ENCODE measurements around the gene FKBP11. TPM values are rescaled to one million over a fixed set of nuclear protein-coding genes. Genes with fewer than 3 reads are reported as not detected.

The FKBP11 gene
- total RNA-seq, 1 donor: 25.0 TPM

DNA sequence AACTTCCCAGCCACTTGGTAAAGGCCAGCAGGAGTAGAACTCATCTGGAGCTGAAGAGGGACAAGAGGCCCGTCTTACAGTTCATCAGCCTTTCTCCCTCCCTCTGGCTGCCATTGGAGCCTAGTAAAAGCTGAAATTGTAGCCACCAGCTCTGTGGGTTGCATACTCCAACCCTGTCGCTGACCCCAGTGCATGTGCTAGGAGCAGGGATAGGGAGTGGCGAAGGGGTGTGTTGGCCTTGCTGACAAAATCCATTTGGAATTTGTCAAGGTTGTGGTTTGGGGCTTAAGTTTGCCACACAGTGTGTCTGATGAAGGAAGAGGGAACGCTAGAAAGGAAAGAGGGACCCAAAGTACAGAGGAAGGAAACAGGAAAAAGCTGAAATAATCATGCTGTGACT lies 36.0 kb upstream of the FKBP11 start:
- peaks cover 14% of the 10 kb centered on the region for H3K4me1 ChIP-seq (ENCODE audit: insufficient read depth, low read length)
- H3K27me3 ChIP-seq (ENCODE audit: insufficient read depth, low read length): no peaks in the 10 kb centered on the region
- H3K4me3 ChIP-seq (ENCODE audit: low read length): no peak overlapping the region
- H3K9me3 ChIP-seq (ENCODE audit: low read depth, low read length): no peaks in the 10 kb centered on the region

GRCh38 chr12:48960834-48961233 lies 35.5 kb upstream of the FKBP11 start:
- Histone ChIP-seq H3K4me1 (ENCODE audit: insufficient read depth, low read length) (peaks cover 19% of the 10 kb centered on the region), H3K27me3 (ENCODE audit: insufficient read depth, low read length) (no peaks in the 10 kb centered on the region), H3K9me3 (ENCODE audit: low read depth, low read length) (no peaks in the 10 kb centered on the region), H3K4me3 (ENCODE audit: low read length) (no peak overlapping the region)

DNA sequence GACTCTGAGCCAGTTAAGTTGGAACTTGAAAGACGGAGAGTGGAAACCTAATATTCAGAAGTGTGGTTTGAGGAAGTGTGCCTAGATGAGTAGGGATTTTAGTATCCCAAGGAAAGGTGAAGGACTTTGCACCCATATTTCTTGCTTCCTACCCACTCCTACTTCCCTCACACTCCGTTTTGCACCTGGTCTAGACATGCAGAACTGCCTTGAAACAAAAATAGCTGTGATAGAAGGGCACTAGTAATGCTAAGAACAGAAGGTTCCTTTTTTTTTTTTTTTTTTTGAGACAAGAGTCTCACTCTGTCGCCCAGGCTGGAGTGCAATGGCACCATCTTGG lies 32.7 kb upstream of the FKBP11 start:
- Histone ChIP-seq H3K4me3 (ENCODE audit: low read length) (no peak overlapping the region), H3K9me3 (ENCODE audit: low read depth, low read length) (no peaks in the 10 kb centered on the region), H3K27me3 (ENCODE audit: insufficient read depth, low read length) (no peaks in the 10 kb centered on the region), H3K4me1 (ENCODE audit: insufficient read depth, low read length) (peaks cover 37% of the 10 kb centered on the region)

DNA sequence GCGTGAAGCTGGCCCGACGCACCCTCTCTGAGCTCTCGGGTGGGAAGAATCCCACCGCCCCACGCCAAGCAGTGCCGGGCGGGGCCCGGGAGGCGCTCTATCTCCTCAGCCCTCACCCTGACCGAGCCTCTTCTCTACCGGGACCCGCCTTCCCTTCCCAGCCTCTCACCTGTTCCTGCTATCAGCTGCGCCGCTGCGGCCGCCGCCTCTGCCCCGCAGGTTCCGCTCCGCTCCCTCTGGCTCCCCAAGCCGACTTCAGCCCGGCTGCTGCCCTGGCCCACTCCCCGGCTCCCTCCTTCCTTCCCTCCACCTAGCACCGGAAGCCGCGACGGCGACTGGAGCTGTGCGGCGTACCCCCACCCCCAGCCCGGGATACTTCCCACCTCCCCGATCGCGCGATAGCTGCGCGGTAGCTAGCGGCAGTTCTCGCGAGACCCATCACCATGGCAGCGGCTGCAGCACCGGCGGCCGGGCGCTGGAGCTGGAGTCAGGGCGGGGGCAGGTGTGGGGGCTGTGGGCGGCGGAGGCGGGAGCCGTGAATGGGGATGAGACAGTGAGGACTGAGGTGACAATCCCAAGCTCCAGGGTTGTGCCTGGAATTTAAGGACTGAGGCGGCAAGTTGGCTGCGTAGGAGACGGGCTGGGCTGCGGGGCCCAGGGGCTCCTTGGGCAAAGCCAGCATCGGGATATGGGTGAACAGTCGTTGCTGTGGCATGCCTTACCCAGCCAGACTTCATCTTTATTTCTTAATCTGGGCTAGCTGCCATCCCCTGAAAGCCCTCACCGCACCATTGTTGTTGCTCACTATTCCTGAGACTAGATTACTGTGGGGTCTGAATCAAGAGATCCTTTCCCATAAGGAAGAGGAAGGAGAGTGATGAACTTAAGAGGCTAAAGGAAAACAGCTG lies 32.1 kb upstream of the FKBP11 start, which contains the start of gene ARF3:
TSS of gene ARF3 (minus strand) at position 347 of the 908 bp plus-strand sequence. CDS start 16,392 bp downstream, outside the sequence.
- no peaks in the 10 kb centered on the region for H3K9me3 ChIP-seq (ENCODE audit: low read depth, low read length)
- H3K4me3 ChIP-seq (ENCODE audit: low read length): peak within 1 kb of the TSS; percentile 94
- H3K4me1 ChIP-seq (ENCODE audit: insufficient read depth, low read length): peaks cover 37% of the 10 kb centered on the region
- no peaks in the 10 kb centered on the region for H3K27me3 ChIP-seq (ENCODE audit: insufficient read depth, low read length)

GRCh38 chr12:48956279-48957140 lies 31.2 kb upstream of the FKBP11 start:
- H3K27me3 ChIP-seq (ENCODE audit: insufficient read depth, low read length): no peaks in the 10 kb centered on the region
- H3K4me1 ChIP-seq (ENCODE audit: insufficient read depth, low read length): peaks cover 37% of the 10 kb centered on the region
- H3K9me3 ChIP-seq (ENCODE audit: low read depth, low read length): no peaks in the 10 kb centered on the region
- H3K4me3 ChIP-seq (ENCODE audit: low read length): peak overlapping the region; percentile 94

DNA sequence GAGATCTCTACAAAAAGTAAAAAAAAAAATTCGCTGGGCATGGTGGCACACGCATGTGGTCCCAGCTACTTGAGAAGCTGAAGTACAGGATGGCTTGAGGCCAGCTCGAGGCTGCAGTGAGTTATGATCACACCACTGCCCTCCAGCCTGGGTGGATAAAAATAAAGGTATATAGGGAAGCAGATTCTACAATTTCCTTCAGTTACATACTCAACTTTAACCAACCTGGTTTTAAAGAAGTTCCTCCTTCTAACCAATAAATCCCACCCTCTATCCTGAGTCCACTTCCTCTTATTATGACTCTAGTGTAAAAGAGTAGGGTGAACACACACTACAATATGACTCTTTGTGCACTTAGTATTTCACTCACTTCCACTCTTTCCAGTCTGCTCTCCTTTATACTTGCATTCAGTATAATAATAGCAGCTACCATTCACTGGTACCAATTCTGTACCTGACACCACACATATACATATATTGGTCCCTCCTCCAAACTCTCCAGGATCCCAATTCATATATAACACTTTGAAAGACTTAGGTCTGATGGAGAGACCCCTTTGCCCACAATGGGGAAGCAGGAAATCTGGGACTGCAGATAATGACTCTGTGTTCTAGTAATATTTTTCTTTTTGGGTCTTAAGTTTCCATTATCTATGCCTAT lies 29.7 kb upstream of the FKBP11 start:
- H3K4me3 ChIP-seq (ENCODE audit: low read length): no peak overlapping the region
- H3K27me3 ChIP-seq (ENCODE audit: insufficient read depth, low read length): no peaks in the 10 kb centered on the region
- peaks cover 37% of the 10 kb centered on the region for H3K4me1 ChIP-seq (ENCODE audit: insufficient read depth, low read length)
- H3K9me3 ChIP-seq (ENCODE audit: low read depth, low read length): no peaks in the 10 kb centered on the region

DNA sequence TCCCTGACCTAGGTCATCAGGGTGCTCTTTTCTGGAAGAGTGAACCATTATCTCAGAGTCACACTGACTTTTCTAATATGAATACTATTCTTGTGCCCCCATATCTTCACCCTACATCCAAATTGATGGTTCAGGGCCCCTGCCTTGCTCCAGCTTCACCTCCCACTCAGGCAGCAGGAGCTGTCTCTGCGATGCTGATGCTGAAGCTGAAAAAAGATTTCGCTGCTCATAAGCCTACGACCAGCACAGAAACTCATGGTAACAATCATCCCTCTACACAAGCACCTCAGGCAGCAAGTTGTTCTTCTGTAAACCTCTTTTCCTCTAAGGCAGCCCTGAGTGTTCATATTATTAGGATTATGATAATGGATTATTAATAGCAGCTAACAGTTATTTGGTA lies 28.8 kb upstream of the FKBP11 start:
- Histone ChIP-seq H3K9me3 (ENCODE audit: low read depth, low read length) (no peaks in the 10 kb centered on the region), H3K27me3 (ENCODE audit: insufficient read depth, low read length) (no peaks in the 10 kb centered on the region), H3K4me1 (ENCODE audit: insufficient read depth, low read length) (peaks cover 37% of the 10 kb centered on the region), H3K4me3 (ENCODE audit: low read length) (no peak overlapping the region)

DNA sequence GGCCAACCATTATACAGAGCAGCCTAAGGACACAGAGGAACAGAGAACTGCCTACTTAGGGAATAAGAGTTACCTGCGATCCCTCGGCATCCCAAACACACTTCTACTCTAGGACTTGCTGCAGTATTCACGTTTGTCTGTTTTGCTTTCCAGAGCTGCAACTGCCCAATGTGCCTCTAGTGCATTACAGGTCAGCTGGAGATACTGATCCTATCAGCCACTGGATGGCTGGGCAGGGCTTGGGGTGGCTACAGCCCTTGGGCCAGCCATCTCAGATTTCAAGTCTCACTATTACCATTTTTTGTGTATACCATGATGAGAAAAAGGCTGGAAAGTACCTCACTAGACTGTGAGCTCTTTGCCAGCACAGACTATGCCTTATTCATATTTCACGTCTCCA lies 27.4 kb upstream of the FKBP11 start:
- Histone ChIP-seq H3K4me3 (ENCODE audit: low read length) (no peak overlapping the region), H3K4me1 (ENCODE audit: insufficient read depth, low read length) (peaks cover 30% of the 10 kb centered on the region), H3K27me3 (ENCODE audit: insufficient read depth, low read length) (no peaks in the 10 kb centered on the region)

GRCh38 chr12:48947727-48948126 lies 22.4 kb upstream of the FKBP11 start:
- no peak overlapping the region for H3K4me3 ChIP-seq (ENCODE audit: low read length)
- no peaks in the 10 kb centered on the region for H3K27me3 ChIP-seq (ENCODE audit: insufficient read depth, low read length)
- no peaks in the 10 kb centered on the region for H3K4me1 ChIP-seq (ENCODE audit: insufficient read depth, low read length)
- H3K9me3 ChIP-seq (ENCODE audit: low read depth, low read length): no peaks in the 10 kb centered on the region

More for the DNA sequence above, 27.4 kb upstream of the FKBP11 start:
- H3K9me3 ChIP-seq (ENCODE audit: low read depth, low read length): no peaks in the 10 kb centered on the region

DNA sequence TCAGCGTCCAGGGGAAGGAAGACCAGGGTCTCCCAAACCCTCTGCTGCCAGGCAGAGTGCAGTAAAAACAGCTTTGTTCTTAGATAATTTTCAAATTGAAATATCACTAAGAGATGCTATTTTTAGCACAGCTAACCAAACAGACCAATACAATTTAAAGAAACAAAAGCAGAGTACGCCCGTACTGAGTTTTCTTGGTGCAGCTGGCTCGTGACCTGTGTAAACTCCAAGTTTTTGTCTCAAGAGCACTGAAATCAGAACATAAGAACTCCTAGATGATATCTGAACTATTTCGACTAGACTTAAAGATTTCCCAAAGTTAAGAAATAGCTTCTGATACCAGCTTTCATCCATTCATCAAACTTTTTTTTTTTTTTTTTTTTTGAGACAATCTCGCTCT lies 21.7 kb upstream of the FKBP11 start:
- Histone ChIP-seq H3K4me3 (ENCODE audit: low read length) (no peak overlapping the region), H3K9me3 (ENCODE audit: low read depth, low read length) (no peaks in the 10 kb centered on the region), H3K4me1 (ENCODE audit: insufficient read depth, low read length) (no peaks in the 10 kb centered on the region), H3K27me3 (ENCODE audit: insufficient read depth, low read length) (no peaks in the 10 kb centered on the region)

DNA sequence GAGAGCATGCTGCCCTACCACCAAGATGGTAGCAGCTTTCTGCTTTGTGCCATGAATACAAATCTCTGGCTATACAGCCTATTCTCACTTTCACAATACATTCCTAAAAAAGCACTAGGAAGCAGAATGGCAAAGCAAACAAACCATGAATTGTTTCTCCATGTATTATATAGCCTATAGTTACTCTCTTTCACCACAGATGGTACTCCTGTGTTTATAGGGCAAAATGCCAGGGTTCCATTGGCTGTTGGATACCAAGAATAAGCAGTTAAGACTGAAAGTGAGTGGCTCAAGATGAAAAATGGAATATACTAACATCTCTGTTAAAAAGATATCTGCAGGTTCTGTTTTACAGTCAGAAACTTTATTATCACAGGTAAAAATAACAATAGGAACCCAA lies 20.9 kb upstream of the FKBP11 start:
- no peaks in the 10 kb centered on the region for H3K27me3 ChIP-seq (ENCODE audit: insufficient read depth, low read length)
- peaks cover under 1% of the 10 kb centered on the region for H3K4me1 ChIP-seq (ENCODE audit: insufficient read depth, low read length)
- no peaks in the 10 kb centered on the region for H3K9me3 ChIP-seq (ENCODE audit: low read depth, low read length)
- H3K4me3 ChIP-seq (ENCODE audit: low read length): no peak overlapping the region

- Histone ChIP-seq H3K9me3 (ENCODE audit: low read depth, low read length) (no peaks in the 10 kb centered on the region), H3K27me3 (ENCODE audit: insufficient read depth, low read length) (no peaks in the 10 kb centered on the region), H3K4me1 (ENCODE audit: insufficient read depth, low read length) (peaks cover 30% of the 10 kb centered on the region), H3K4me3 (ENCODE audit: low read length) (no peak overlapping the region)
Observed at GRCh38 chr12:48943221-48943620, 17.9 kb upstream of the FKBP11 start.

DNA sequence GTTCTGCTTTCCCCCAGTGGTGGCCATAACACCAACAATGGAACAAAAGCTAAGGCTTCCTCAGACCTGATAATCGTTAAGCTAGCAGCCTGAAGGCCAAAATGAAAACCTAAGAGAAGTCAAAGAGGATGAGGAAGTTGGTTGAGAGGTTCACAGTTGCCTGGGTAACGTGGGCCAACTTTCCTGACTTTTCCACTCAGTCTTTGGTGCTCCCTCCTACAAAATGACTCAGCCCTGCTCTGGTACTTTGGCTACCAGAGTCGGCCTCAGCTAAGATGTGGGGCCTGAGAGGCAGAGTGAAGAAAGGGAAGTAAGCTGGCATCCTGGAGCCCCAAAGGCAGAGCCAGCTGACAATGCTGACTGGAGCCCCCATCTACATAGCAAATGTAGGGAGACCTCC lies 14.9 kb upstream of the FKBP11 start:
- H3K4me1 ChIP-seq (ENCODE audit: insufficient read depth, low read length): peaks cover 30% of the 10 kb centered on the region

GRCh38 chr12:48938805-48939204 lies 13.5 kb upstream of the FKBP11 start:
- H3K27me3 ChIP-seq (ENCODE audit: insufficient read depth, low read length): no peaks in the 10 kb centered on the region
- H3K4me1 ChIP-seq (ENCODE audit: insufficient read depth, low read length): peaks cover 40% of the 10 kb centered on the region
- no peak overlapping the region for H3K4me3 ChIP-seq (ENCODE audit: low read length)
- H3K9me3 ChIP-seq (ENCODE audit: low read depth, low read length): no peaks in the 10 kb centered on the region

More for the DNA sequence above, 14.9 kb upstream of the FKBP11 start:
- Histone ChIP-seq H3K4me3 (ENCODE audit: low read length) (no peak overlapping the region), H3K27me3 (ENCODE audit: insufficient read depth, low read length) (no peaks in the 10 kb centered on the region), H3K9me3 (ENCODE audit: low read depth, low read length) (no peaks in the 10 kb centered on the region)

DNA sequence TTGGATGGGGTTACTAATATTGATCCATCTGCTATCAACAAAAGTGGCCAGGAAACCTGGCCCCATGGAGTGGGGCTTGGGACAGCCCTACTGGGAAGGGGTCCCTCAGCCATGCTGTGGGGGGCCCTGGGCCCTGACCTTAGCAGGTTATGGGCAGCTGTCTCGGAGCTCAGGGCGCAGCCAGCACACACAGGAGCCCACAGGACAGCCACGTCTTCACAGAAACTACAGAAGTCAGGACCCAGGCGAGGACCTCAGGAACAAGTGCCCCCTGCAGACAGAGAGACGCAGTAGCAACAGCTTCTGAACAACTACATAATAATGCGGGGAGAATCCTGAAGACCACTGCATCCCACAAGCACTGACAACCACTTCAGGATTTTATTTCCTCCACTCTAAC lies 11.9 kb upstream of the FKBP11 start:
- Histone ChIP-seq H3K4me1 (ENCODE audit: insufficient read depth, low read length) (peaks cover 48% of the 10 kb centered on the region), H3K4me3 (ENCODE audit: low read length) (no peak overlapping the region)

More for the DNA sequence above, 11.9 kb upstream of the FKBP11 start:
- Histone ChIP-seq H3K9me3 (ENCODE audit: low read depth, low read length) (no peaks in the 10 kb centered on the region), H3K27me3 (ENCODE audit: insufficient read depth, low read length) (no peaks in the 10 kb centered on the region)
